Posterior cingulate gyrus (tissue), 11 donors: ENCODE results near the gene STK4.
A peak's percentile ranks its signal among the peaks of the same experiment; 100 is the strongest.

Experiments used
- DNase-seq, 10 donors: peaks; one replicate each; pipeline versions ENCODE4 v3.0.0 to v3.0.0-alpha.2; 2020 to 2021; ENCODE audit warnings: mixed read lengths in 3 of 10
- intact Hi-C: fragments of 100-400 bp; cut with DNase I; formaldehyde crosslinking; loops from one replicate; pipeline ENCODE4 v1.15.1; 2023

The STK4 gene

DNA sequence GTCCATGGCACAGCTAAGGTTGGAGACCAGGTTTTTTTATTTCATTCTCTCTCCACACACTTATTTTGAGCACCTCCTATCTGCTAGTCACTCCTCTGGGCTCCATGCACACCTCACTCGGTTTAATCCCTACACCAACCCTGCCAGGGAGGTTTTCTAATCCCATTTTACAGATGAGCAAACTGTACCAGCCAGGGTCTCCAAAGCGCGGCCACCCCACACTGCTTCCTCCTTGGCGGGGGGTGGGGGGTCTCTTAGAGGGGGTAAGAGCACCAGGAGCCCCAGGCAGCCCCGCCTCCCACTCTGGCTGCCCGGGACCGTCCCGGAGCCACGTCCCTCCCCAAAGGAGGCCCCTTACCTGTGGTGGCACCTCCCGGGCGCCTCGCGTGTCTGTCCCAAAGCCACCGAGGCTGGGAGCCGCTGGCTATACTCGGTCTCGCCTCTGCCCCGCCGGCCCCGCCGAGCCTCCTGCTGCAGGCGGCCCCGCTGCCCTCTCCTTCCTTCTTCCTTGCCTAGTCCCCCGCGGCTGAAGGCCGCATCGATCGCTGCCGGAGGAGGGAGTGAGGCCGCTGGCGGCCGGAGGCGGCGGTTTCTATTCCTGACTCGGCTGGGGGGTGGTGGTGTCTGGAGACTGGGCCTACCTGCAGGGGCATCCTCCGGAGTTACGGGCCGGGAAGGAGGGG lies 134.4 kb downstream of the STK4 start, which contains the start of gene KCNS1:
KCNS1 (minus strand) TSS at position 565 of the 683 bp plus-strand sequence. CDS start 1,891 bp downstream, outside the sequence.
- intact Hi-C loops = no loop called here
- DNase-seq = peak in 6 of 10 donors; percentile 37 to 92 (median 68)

DNA sequence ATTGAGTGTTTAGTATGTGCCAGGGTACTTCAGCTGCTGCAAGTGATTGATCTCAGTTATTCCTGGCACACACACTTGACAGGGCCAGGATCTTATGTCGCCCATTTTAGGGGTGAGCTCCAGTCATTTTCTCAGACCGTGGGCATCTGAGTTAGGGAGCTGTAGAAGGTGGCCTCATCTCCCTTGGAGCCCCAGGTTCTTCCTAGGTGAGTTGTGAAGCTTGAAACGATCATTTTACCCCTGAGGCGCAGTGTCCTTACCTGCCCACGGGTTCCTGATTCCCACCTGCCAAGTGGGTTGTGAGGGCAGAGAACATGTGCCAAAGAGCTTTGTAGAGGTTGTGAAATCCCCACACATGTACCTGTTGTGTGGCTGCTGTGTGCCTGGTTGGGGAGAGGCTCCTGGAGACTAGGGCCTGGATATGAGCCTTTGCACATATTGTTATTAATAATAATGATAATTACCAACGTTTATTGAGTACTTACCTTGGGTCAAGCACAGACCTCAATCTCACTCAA lies 135.1 kb downstream of the STK4 start:
- DNase-seq = no peak
- intact Hi-C loops = no loop called here

DNA sequence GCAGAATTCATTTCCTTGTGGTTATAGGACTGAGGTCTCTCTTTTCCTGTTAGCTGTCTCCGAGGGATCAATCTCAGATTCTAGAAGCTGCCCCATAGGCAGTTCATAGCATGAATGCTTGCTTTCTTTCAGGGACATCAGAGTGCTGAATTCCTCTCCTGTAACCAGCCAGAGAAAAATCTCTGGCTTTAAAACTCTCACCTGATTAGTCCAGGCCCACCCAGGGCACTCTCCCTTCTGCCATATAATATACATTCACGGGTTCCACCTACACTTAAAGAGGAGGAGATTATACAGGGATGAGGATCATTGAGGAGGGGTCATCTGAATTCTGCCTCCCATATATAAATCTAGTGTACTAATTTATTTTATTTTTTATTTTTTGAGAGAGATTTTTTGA lies 136.8 kb downstream of the STK4 start:
- no peak for DNase-seq
- intact Hi-C loops = no loop called here

DNA sequence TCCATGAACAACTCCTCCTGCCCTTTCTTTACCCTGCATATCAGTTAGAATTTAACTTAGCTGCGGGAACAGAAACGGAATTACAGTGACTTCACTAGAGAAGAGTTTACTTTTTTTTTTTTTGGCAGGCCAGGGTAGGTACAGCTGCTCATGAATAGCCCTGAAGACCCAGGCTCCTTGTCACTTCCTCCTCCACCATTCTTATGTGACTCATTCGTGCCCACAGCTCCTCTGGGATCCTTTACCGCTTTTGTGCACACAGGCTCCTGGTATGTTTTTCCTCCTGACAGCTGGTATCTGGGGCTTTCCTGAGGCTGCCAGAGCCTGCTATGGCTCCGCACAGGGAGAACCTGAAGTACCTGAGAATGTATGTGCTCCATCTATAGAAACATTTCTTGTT lies 138.5 kb downstream of the STK4 start:
- intact Hi-C loops = no loop called here
- DNase-seq = peak in 6 of 10 donors; percentile 27 to 90 (median 64)

DNA sequence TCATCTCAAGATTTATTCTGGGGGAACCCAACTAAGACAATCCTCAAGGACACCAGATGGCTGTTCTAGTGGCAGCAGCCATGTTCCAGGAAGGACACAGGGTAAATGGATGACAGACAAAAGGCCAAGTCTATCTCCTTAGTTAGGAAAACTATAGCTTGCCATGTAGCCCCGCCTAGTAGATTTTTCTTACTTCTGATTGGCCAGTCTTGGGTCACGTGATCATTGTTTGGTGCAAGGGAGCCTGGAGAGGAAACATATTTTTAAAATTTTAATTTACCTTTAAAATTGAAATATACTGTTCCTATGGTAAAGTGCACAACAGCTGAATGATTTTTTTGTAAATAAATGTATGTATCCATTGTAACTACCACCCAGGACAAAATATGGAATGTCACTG lies 139.0 kb downstream of the STK4 start:
- DNase-seq = no peak
- intact Hi-C loops = no loop called here

DNA sequence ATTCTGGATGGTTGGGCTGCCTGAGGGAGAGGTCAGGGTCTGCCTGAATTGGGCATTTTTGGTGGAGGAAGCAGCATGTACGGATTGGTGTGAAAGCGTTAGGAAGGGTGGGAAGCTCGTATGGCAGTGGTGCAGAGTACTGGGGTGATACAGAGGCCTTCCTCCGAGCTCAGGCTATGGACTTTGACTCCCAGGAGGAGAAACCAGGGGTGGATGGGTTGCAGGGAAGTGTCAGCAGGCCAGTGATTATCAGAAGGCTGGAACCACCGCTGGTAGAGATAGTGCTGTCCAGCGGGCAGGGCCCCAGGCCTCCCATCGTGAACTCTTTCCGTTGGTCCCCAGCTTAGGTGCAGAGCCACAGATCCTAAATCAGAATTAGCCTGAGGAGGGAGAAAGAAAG lies 143.3 kb downstream of the STK4 start:
- DNase-seq = no peak
- intact Hi-C loops = no loop called here

DNA sequence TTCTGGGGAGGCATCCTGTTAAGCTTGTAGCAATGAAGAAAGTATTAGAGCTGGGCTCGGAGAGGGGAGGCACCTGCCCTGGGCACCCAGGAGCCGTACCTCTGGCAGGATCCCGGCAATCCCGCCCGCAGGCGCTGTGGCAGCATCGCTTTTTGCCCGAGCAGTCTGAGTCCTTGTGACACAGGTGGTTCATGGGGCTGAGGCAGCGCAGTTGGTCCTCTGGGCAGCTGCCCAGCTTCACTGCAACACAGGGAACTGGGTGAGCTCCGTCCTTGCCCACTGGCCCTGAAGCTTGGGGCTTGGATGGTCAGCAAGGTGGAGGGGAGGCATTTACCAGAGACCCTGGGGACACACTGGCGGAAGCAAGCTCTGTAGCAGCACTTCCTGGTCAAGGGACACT lies 144.0 kb downstream of the STK4 start:
- DNase-seq = no peak

DNA sequence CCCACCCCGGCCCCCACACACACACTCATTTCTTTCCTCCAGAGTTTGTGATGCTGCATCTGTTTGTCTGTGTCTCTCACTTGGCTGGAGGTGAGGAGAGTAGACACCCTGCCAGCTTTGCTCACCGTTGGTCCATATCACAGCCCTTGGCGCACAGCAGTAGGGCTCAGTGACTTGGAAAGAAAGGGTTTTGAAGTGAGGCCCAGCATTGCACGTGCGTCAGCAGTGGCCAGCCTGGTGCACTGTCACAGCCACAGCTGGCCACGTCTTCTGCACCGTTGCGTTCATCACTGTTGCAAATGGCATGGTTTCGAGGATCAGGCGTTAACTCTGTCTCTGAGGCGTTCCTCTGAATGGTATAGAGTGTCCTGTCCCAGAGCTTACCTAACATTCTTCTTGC lies 145.0 kb downstream of the STK4 start:
- intact Hi-C loops = no loop called here
- no peak for DNase-seq

More for the DNA sequence above, 144.0 kb downstream of the STK4 start:
- intact Hi-C loops = no loop called here

DNA sequence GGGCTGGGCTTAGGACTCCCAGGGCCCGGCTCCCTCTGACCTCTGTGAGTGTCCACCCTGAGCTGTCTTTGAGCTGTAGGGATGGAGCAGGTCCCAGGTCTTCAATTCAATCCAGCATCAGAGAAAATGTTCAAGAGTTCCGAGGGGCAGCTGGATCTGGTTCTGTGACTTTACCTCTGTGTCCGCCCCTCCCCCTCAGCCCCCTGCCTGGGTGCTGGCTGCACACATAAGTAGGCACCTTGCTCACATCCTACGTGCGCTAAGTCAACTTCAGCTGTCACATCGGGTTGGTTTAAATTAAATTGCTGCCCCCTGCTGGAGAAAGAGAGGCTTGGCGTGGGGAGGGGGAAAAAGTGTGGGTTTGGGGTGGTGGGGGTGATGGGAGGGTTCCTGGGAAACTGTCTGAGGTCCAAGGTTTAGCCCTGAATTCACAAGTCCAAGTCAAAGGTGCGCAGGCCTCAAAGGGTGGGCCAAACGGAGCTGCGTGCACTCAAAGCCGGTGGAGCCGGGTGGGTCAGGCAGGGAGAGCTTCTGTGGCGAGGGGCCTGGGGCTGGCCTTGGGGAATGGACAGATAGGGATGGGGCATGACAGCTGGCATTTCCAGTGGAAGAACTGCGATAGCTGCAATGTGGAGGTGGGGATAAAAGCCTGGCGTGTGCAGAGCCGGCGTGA lies 145.6 kb downstream of the STK4 start:
- no peak for DNase-seq
- intact Hi-C loops = no loop called here

DNA sequence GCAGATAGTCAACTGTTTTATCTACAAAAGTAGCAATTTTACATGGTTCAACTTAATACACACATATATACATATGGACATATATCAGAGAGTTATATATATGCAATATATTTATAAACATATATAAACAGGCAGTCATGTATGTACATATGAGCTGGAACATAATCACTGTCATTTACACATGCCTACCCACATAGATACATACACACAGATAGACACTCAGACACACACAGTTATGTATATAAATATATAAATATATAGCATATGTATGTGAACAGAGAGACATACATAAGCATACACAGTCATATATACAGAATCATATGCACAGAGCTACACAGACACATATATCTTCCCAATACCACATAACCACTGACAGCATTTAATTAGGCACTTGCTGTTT lies 146.4 kb downstream of the STK4 start:
- intact Hi-C loops = no loop called here
- DNase-seq = no peak

DNA sequence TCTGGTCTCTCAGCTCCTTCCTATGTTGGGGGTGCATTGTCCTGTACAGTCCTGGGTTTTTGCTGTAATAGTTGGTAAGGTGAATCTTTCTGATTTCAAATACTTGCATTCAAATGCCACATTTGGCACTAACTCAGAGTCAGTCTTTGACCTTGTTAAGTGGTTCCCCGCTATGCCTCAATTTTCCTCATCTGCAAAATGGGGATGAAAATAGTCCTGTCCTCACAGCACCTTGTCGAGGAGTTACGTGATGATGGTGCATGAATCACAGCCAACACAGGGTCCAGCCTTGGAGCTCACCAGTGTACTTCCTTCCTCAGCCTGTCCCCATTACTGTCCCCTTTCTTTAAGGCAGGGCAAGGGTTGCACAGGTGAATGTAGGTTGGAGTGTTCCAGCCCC lies 147.6 kb downstream of the STK4 start:
- intact Hi-C loops = no loop called here

DNA sequence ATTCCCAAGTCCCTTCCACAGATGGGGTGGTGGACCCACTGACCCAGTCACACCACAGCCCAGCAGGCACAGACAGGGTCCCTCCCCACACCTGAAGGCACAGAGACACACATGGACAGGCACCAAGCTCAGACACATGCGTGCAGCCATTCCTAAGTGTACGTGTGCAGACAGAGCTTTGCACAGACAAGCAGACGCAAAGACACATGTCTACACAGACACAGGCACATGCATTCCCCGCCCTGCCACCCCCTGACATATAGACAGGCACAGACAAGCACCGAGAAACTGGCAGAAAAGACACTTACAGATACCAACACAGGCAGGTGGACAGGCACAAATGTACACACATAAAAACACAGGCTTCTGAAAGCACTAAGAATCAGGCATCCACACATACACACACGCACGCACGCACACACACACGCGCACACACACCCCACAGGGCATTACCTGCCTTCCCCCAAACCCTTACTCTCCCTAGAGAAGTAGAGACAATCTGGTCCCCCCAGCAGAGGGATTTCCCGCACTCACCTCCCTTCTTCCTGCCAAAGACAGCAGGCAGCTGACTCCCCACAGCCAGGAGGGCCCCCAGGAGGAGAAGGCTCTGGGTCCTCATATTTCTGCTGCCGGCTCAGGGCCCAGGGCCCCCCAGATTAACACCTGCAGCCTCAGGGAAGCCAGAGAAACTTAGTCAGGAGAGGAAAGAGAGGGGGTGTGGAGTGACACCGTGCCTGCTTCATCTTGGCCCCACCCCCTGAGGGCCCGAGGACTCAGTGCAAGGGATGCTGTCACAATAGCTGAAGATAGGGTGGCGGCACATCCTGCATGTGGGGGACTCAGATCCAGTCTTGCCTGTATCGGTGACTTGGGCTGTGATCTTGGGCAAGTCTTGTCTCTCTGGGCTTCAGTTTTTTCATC lies 148.4 kb downstream of the STK4 start, which contains the start of gene WFDC5:
WFDC5 (minus strand) TSS at position 710 of the 921 bp plus-strand sequence; CDS start at position 619, 91 bp downstream.
- no peak for DNase-seq
- intact Hi-C loops = no loop called here

More for the DNA sequence above, 147.6 kb downstream of the STK4 start:
- DNase-seq = no peak

DNA sequence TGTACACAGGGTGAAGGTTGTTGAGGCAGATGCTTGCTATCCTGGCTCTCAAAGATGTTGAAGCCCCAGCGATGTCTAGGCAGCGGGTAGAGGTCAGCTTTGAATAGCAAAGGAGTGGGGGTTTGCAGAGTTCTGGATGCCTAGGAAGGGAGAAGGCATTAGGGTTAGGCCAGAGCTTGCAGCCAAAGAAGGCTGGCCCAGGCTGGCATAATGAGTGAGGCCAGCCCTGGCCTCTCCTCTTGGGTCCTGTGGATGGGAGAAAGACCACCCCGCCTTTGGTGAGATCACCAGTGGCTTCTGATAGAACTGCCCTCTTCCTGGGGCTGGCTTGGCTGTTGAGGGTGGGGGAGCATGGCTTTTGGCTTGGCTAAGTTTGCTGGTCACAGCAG lies 149.1 kb downstream of the STK4 start:
- DNase-seq = no peak
- intact Hi-C loops = no loop called here

DNA sequence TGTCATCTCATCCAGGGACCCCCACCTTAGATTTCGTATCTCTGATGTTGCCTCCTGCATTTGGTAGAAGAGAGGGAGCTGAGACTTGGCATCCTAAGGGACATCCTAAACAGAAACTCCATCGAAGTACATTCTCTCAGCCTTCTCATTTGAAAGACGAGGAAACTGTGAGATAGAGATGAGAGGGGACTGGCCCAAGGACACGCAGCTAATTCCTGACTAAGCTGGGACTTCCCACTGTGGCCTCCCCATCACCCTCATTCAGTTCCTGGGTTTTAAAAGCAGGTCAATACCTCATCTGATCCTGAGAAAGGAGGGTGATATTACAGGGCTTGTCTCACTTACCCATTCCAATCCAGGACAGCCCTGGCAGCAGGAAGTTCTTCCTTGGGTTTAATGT lies 149.5 kb downstream of the STK4 start:
- no peak for DNase-seq
- intact Hi-C loops = no loop called here

DNA sequence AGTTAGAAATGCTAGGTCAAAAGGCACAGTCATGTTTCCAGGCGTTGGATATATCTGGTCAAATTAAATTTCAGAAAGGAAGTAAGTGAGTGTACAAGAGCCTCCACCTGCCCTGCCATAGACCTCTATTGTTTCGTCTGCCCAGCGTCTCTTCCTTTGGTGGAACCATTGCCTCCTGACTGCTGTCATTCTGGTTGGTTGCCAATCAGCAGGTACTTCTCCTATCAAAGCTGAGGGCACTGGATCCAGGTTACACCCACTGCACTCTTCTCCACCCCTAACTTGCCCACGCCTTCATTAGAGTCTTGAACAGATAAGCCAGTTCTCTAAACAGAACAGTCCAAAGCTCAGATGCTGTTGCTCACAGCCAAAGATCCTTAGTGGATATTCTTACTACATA lies 151.3 kb downstream of the STK4 start:
- intact Hi-C loops = no loop called here

DNA sequence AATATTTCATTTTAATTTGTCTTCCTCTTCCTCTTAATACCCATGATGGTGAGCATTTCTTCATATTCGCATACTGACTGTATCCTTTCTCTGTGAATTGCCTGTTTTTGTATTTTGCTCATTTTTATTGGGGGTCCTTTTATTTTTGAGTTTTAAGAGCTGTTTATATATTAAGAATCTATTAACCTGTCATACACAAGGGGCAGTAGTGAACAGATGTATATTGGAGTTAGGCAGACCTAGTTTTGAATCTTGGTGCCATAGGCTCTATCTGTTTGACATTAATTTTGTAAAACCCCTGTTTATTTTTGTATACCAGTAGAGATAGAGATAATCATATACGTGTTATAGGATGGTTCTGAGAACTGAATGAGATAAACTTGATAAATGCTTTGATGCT lies 151.7 kb downstream of the STK4 start:
- no peak for DNase-seq
- intact Hi-C loops = no loop called here

More for the DNA sequence above, 151.3 kb downstream of the STK4 start:
- DNase-seq = no peak

DNA sequence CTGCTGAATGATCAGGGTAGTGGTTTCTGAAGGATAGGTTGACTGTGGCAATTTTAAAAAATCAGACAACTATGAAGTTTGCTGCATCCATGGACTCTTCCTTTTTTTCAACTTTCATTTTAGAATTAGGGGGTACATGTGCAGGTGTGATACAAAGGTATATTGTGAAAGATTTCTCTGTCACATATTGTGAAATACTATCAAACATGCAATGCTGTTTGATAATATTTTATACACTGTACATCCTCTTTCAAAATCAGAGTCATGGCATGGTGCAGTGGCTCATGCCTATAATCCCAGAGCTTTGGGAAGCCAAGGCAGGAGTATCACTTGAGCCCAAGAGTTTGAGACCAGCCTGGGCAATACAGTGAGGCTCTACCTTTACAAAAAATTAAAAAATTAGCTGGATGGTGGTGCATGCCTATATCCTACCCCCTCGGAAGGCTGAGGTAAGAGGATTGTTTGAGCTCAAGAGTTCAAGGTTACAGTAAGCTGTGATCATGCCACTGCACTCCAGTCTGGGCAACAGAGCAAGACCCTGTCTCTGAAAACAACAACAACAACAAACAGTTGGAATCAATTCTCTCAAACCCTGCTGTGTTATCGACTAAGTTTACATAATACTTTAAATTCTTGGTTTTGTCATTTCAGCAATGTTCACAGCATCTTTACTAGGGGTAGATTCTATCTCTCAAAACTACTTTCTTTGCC lies 153.4 kb downstream of the STK4 start:
- intact Hi-C loops = no loop called here
- no peak for DNase-seq

DNA sequence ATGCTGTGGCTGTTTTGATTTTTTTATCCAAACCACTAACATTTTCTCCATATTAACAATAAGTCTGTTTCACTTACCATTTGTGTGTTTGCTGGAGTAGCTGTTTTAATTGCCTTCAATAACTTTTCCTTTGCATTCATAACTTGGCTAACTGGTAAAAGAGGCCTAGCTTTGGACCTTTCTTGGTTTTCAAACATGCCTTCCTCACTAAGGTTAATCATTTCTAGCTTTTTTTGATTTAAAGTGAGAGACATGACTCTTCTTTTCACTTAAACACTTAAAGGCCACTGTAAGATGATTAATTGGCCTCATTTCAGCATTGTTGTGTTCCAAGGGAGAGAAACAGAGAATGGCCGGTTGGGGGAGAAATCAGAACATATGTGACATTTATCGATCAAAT lies 155.1 kb downstream of the STK4 start:
- DNase-seq = no peak
- intact Hi-C loops = no loop called here

DNA sequence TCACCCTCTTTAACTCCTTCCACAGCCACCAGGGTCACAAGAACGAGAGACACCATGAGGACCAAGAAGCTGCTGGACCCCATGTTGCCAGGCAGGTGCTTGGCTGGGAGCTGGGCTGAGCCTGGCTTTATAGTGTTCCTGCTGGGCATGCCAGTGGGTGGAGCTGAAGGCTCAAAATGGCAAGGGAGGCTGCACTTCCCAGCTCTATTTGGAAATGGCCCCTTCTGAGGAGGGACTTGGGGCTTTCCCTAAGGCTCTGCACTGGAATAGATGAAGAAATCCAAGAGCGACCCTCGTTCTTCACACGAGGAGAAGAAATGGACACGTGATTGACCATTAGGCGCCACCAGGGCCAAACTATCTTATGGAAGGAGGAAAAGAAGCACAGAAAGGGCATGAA lies 158.1 kb downstream of the STK4 start, which contains the start of gene WFDC12:
WFDC12 (minus strand) TSS at position 101 of the 400 bp plus-strand sequence; CDS start at position 83, 18 bp downstream.
- no peak for DNase-seq

DNA sequence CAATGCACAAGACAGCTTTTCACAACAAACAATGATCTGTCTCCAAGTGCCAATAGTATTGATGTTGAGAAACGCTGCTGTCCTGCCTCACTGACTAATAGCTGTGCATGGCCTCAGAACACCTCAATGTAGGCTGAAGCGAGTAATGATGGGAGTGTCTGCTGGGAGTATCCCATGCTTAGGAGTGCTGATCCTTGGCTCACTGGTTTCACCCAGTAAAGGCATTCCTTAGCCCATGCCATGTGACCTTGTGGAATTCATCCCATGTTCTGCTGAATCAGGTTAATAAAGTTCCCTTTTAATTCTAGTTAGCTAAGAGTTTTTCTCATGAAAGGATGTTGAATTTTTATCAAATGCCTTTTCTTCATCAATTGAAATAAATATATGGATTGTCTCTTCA lies 161.8 kb downstream of the STK4 start:
- no peak for DNase-seq
- intact Hi-C loops = no loop called here

More for the DNA sequence above, 158.1 kb downstream of the STK4 start, which contains the start of gene WFDC12:
- intact Hi-C loops = no loop called here
